HG03108 (cell line): Measurements from ENCODE around the gene CLIC1.

ENCODE experiments used
- ATAC-seq: cut with Tn5 transposase; IDR thresholded peaks from one replicate; pipeline ENCODE4 v1.9.1; 2021; ENCODE audit warnings: moderate library complexity; ENCODE audit not compliant: unreplicated experiment

CLIC1 gene

GRCh38 chr6:31739639-31740396 is 3.5 kb upstream of the CLIC1 start, which contains the start of gene MSH5:
Gene MSH5 (plus strand): TSS chr6:31740005. CDS start chr6:31740467, 462 bp downstream.
- peak; percentile 57 for ATAC-seq

GRCh38 chr6:31737991-31738979 is 2.0 kb upstream of the CLIC1 start:
- ATAC-seq: no peak

- ATAC-seq: no peak
Observed at GRCh38 chr6:31737315-31737990, 1.1 kb upstream of the CLIC1 start.

GRCh38 chr6:31736768-31737314 is 511 bp upstream of the CLIC1 start:
- ATAC-seq: no peak

GRCh38 chr6:31734821-31735406 is 1.4 kb downstream of the CLIC1 start:
- ATAC-seq: no peak

GRCh38 chr6:31734247-31734820 is 2.0 kb downstream of the CLIC1 start:
- ATAC-seq: no peak

GRCh38 chr6:31733734-31734133 is 2.6 kb downstream of the CLIC1 start:
- ATAC-seq: no peak

- ATAC-seq: no peak
Observed at GRCh38 chr6:31732029-31732428, 4.3 kb downstream of the CLIC1 start.

- no peak for ATAC-seq
Observed at GRCh38 chr6:31730631-31731086, 5.7 kb downstream of the CLIC1 start.

- no peak for ATAC-seq
Observed at GRCh38 chr6:31729979-31730630, 6.2 kb downstream of the CLIC1 start.

- ATAC-seq: no peak
Observed at GRCh38 chr6:31729515-31729978, 6.8 kb downstream of the CLIC1 start.

- no peak for ATAC-seq
Observed at GRCh38 chr6:31728767-31729514, 7.4 kb downstream of the CLIC1 start, which contains the start of gene DDAH2. Gene DDAH2 (minus strand): TSS chr6:31729299. CDS start chr6:31729161, 138 bp downstream.

- no peak for ATAC-seq
Observed at GRCh38 chr6:31727717-31728671, 8.3 kb downstream of the CLIC1 start.

- no peak for ATAC-seq
Observed at GRCh38 chr6:31727034-31727716, 9.2 kb downstream of the CLIC1 start.

GRCh38 chr6:31725502-31726350 is 10.6 kb downstream of the CLIC1 start:
- ATAC-seq: no peak
